H1 (cell line): ENCODE data around the gene FBP1. TPM values are rescaled to one million over a fixed set of nuclear protein-coding genes. Genes with fewer than 3 reads are reported as not detected.

Experiments
- CTCF ChIA-PET: fragments of 300-600 bp; sonication (Branson Sonifier 250); formaldehyde crosslinking; loops from one replicate; lab custom pipeline; 2021; ENCODE audit not compliant: partially characterized antibody; lab: Charles Lee
- POLR2A ChIA-PET: fragments of 300-600 bp; sonication (Branson Sonifier 250); formaldehyde crosslinking; loops from one replicate; lab custom pipeline; 2021; ENCODE audit warnings: inconsistent platforms; ENCODE audit not compliant: partially characterized antibody; lab: Charles Lee
- DNase-seq, 2 experiments: peaks; one replicate each; pipeline versions ENCODE4 v3.0.0 to v3.0.0-alpha.2; 2010 to 2022; ENCODE audit warnings: low spot score in 2 of 2, low read depth in 1 of 2, mixed read lengths in 1 of 2
- FAIRE-seq: peaks from 2 replicates; lab custom pipeline; 2011; peaks lifted over from hg19 to GRCh38; lab: Jason Lieb, UNC
- H2AFZ ChIP-seq: 2 replicates; pipeline ENCODE4 v1.8.1; 2012; ENCODE audit warnings: low read length, inconsistent platforms
- H2AK5ac ChIP-seq: 2 replicates; pipeline ENCODE4 v1.6.1; 2013; ENCODE audit warnings: low read depth, low read length
- H2BK120ac ChIP-seq: replicated peaks from 2 replicates; pipeline ENCODE3; 2013; ENCODE audit warnings: low read depth, low read length, inconsistent platforms
- H2BK12ac ChIP-seq: 2 replicates; pipeline ENCODE4 v1.6.1; 2013; ENCODE audit warnings: low read depth, low read length
- H2BK15ac ChIP-seq: 2 replicates; pipeline ENCODE4 v1.6.1; 2013; ENCODE audit warnings: low read length
- H2BK20ac ChIP-seq: 2 replicates; pipeline ENCODE4 v1.6.1; 2013; ENCODE audit warnings: low read length
- H2BK5ac ChIP-seq: 2 replicates; pipeline ENCODE4 v1.6.1; 2013; ENCODE audit warnings: low read depth, low read length
- H3K14ac ChIP-seq: 2 replicates; pipeline ENCODE4 v1.6.1; 2013; ENCODE audit warnings: inconsistent platforms; ENCODE audit not compliant: insufficient read length
- H3K18ac ChIP-seq: 2 replicates; pipeline ENCODE4 v1.6.1; 2013; ENCODE audit warnings: low read length; ENCODE audit errors: extremely low read depth
- H3K23ac ChIP-seq: 2 replicates; pipeline ENCODE4 v1.6.1; 2013; ENCODE audit warnings: inconsistent platforms; ENCODE audit not compliant: insufficient read length
- H3K23me2 ChIP-seq: 2 replicates; pipeline ENCODE4 v1.6.1; 2013; ENCODE audit warnings: low read depth, low read length
- H3K27ac ChIP-seq: 2 replicates; pipeline ENCODE4 v1.6.1; 2011; ENCODE audit warnings: low read depth, low read length, inconsistent platforms
- H3K27me3 ChIP-seq, 4 experiments: replicated peaks in 1 of 4; 1 replicate in 1 of 4; 2 replicates in 3 of 4; pipeline versions ENCODE4 v1.6.1 to v1.8.1; 2011 to 2013; ENCODE audit warnings: low read length in 3 of 4, mild to moderate bottlenecking in 3 of 4, inconsistent platforms in 2 of 4, mixed read lengths in 2 of 4, moderate library complexity in 1 of 4; ENCODE audit not compliant: control insufficient read depth in 3 of 4, insufficient read depth in 3 of 4; ENCODE audit errors: extremely low read depth in 1 of 4
- H3K36me3 ChIP-seq, 4 experiments: 2 replicates each; pipeline versions ENCODE4 v1.6.1 to v1.8.1; 2011 to 2013; ENCODE audit warnings: mild to moderate bottlenecking in 4 of 4, low read length in 3 of 4, moderate library complexity in 2 of 4, control low read depth in 1 of 4, inconsistent platforms in 1 of 4; ENCODE audit not compliant: insufficient read depth in 4 of 4, control insufficient read depth in 2 of 4
- H3K4ac ChIP-seq: replicated peaks from 2 replicates; pipeline ENCODE3; 2013; ENCODE audit warnings: low read length, low read depth, mixed read lengths, inconsistent platforms; ENCODE audit not compliant: insufficient read length
- H3K4me1 ChIP-seq, 4 experiments: replicated peaks in 1 of 4; 1 replicate in 1 of 4; 2 replicates in 3 of 4; pipeline versions ENCODE4 v1.6.1 to v1.8.1; 2011 to 2013; ENCODE audit warnings: low read length in 3 of 4, inconsistent platforms in 2 of 4, mixed read lengths in 1 of 4; ENCODE audit not compliant: insufficient read depth in 4 of 4, control insufficient read depth in 3 of 4
- H3K4me2 ChIP-seq, 2 experiments: 2 replicates each; pipeline versions ENCODE4 v1.6.1 to v1.8.1; 2011 to 2013; ENCODE audit warnings: low read depth in 2 of 2, low read length in 2 of 2, control low read depth in 1 of 2, inconsistent platforms in 1 of 2, mild to moderate bottlenecking in 1 of 2; ENCODE audit not compliant: insufficient read depth in 1 of 2
- H3K4me3 ChIP-seq, 4 experiments: fragments of 200-600, 300-600 bp in 1 of 4; sonication (generic), shearing (Covaris generic), sonication (Bioruptor Twin) in 1 of 4; 2 replicates each; pipeline versions ENCODE4 v1.5.1 to v1.8.1; 2011 to 2016; ENCODE audit warnings: low read length in 4 of 4, low read depth in 3 of 4, control low read depth in 2 of 4, inconsistent platforms in 2 of 4, mild to moderate bottlenecking in 2 of 4, mixed read lengths in 1 of 4, moderate library complexity in 1 of 4; ENCODE audit not compliant: insufficient read depth in 2 of 4; ENCODE audit errors: extremely low read depth in 1 of 4
- H3K56ac ChIP-seq: replicated peaks from 2 replicates; pipeline ENCODE3; 2013; ENCODE audit warnings: low read depth, mild to moderate bottlenecking, mixed read lengths, low read length, inconsistent platforms; ENCODE audit not compliant: insufficient read length
- H3K79me1 ChIP-seq: 2 replicates; pipeline ENCODE4 v1.6.1; 2013; ENCODE audit warnings: low read depth, low read length, control low read depth
- H3K79me2 ChIP-seq, 2 experiments: 2 replicates each; pipeline versions ENCODE4 v1.6.1 to v1.8.1; 2012 to 2013; ENCODE audit warnings: low read length in 2 of 2, mild to moderate bottlenecking in 2 of 2, inconsistent platforms in 1 of 2; ENCODE audit not compliant: insufficient read depth in 2 of 2, control insufficient read depth in 1 of 2
- H3K9ac ChIP-seq, 4 experiments: replicated peaks in 1 of 4; 1 replicate in 1 of 4; 2 replicates in 3 of 4; pipeline versions ENCODE4 v1.6.1 to v1.8.1; 2011 to 2013; ENCODE audit warnings: low read depth in 3 of 4, low read length in 3 of 4, control low read depth in 2 of 4, mild to moderate bottlenecking in 2 of 4, moderate library complexity in 2 of 4, inconsistent platforms in 1 of 4; ENCODE audit errors: extremely low read depth in 1 of 4
- H3K9me3 ChIP-seq, 2 experiments: 2 replicates each; pipeline versions ENCODE4 v1.6.1 to v1.8.1; 2012 to 2013; ENCODE audit warnings: mild to moderate bottlenecking in 2 of 2, moderate library complexity in 2 of 2, control low read depth in 1 of 2, inconsistent platforms in 1 of 2, low read depth in 1 of 2, low read length in 1 of 2, mixed read lengths in 1 of 2; ENCODE audit not compliant: insufficient read depth in 2 of 2
- H4K20me1 ChIP-seq, 2 experiments: replicated peaks in 1 of 2; 2 replicates each; pipeline versions ENCODE3 to v1.8.1; 2011 to 2013; ENCODE audit warnings: inconsistent platforms in 2 of 2, low read length in 2 of 2, mild to moderate bottlenecking in 1 of 2; ENCODE audit not compliant: insufficient read depth in 2 of 2, control insufficient read depth in 1 of 2
- H4K5ac ChIP-seq: 2 replicates; pipeline ENCODE4 v1.6.1; 2013; ENCODE audit warnings: low read length, low read depth, mixed read lengths, inconsistent platforms; ENCODE audit not compliant: insufficient read length
- H4K8ac ChIP-seq: 2 replicates; pipeline ENCODE4 v1.8.0; 2013; ENCODE audit warnings: mild to moderate bottlenecking, moderate library complexity, low read length, inconsistent platforms; ENCODE audit not compliant: insufficient read depth; ENCODE audit errors: extremely low read depth
- H4K91ac ChIP-seq: replicated peaks from 2 replicates; pipeline ENCODE3; 2013; ENCODE audit warnings: low read length, mixed read lengths, inconsistent platforms; ENCODE audit not compliant: insufficient read length
- CHD2 ChIP-seq: IDR thresholded peaks from 2 replicates; pipeline ENCODE4 v1.6.1; 2012; ENCODE audit warnings: low read length, improper control_type of control experiment
- CTBP2 ChIP-seq: IDR thresholded peaks from 2 replicates; pipeline ENCODE4 v1.7.0; 2011; ENCODE audit warnings: borderline replicate concordance, mild to moderate bottlenecking, moderate library complexity, mixed read lengths, low read length; ENCODE audit not compliant: insufficient read depth, insufficient read length
- EP300 ChIP-seq, 2 experiments: IDR thresholded peaks; 1 replicate in 1 of 2; 2 replicates in 1 of 2; pipeline ENCODE4 v1.6.1; 2011 to 2012; ENCODE audit warnings: low read depth in 2 of 2, low read length in 2 of 2, mild to moderate bottlenecking in 2 of 2, borderline replicate concordance in 1 of 2, inconsistent platforms in 1 of 2, moderate library complexity in 1 of 2
- FOSL1 ChIP-seq: IDR thresholded peaks from 2 replicates; pipeline ENCODE4 v1.6.1; 2011; ENCODE audit warnings: mild to moderate bottlenecking, low read depth, low read length, moderate library complexity; ENCODE audit not compliant: insufficient read depth
- KDM1A ChIP-seq: fragments of 200-600, 300-600 bp; sonication (generic); IDR thresholded peaks from 2 replicates; pipeline ENCODE4 v1.7.1; 2016; ENCODE audit warnings: mild to moderate bottlenecking, low read length, borderline replicate concordance
- PHF8 ChIP-seq: fragments of 200-600 bp; sonication (generic); conservative IDR thresholded peaks from 2 replicates; pipeline ENCODE4 v1.7.1; 2012; ENCODE audit warnings: low read depth, mild to moderate bottlenecking, inconsistent platforms, low read length, moderate library complexity
- POLR2A ChIP-seq, 2 experiments: IDR thresholded peaks; 1 replicate in 1 of 2; 2 replicates in 1 of 2; pipeline ENCODE4 v1.6.1; 2011; ENCODE audit warnings: low read depth in 2 of 2, low read length in 2 of 2, mild to moderate bottlenecking in 2 of 2; ENCODE audit errors: control extremely low read depth in 1 of 2
- SIN3A ChIP-seq, 2 experiments: IDR thresholded peaks in 1 of 2; conservative IDR thresholded peaks in 1 of 2; 2 replicates each; pipeline ENCODE4 v1.6.1; 2011 to 2012; ENCODE audit warnings: low read length in 2 of 2, improper control_type of control experiment in 1 of 2, low read depth in 1 of 2, mild to moderate bottlenecking in 1 of 2
- SIX5 ChIP-seq: IDR thresholded peaks from 2 replicates; pipeline ENCODE4 v1.6.1; 2011; ENCODE audit warnings: mild to moderate bottlenecking, low read depth, low read length
- TAF7 ChIP-seq: optimal IDR thresholded peaks from 2 replicates; pipeline ENCODE3; 2011; ENCODE audit warnings: low read depth, mild to moderate bottlenecking, inconsistent platforms, low read length, moderate library complexity, borderline replicate concordance
- TBP ChIP-seq: IDR thresholded peaks from 2 replicates; pipeline ENCODE4 v1.6.1; 2011; ENCODE audit warnings: low read depth, low read length, improper control_type of control experiment
- YY1 ChIP-seq: IDR thresholded peaks from 2 replicates; pipeline ENCODE4 v1.6.1; 2011; ENCODE audit warnings: low read depth, mild to moderate bottlenecking, low read length
- WGBS, 2 experiments: shearing (Covaris generic) in 1 of 2; methylation state at CpG; one replicate each; pipeline versions ENCODE4 v1.1.6 to v1.1.7; 2013 to 2015; ENCODE audit warnings: low lambda C conversion rate in 2 of 2, mixed read lengths in 2 of 2, inconsistent platforms in 1 of 2, low coverage in 1 of 2, missing lambda C conversion rate in 1 of 2; ENCODE audit not compliant: insufficient replicate concordance in 2 of 2, insufficient coverage in 1 of 2, insufficient read length in 1 of 2; ENCODE audit errors: extremely low coverage in 1 of 2, missing lambda C conversion rate in 1 of 2; 5-methylcytosine and 5-hydroxymethylcytosine counted together
- polyA plus RNA-seq, 7 experiments: library from polyadenylated mRNA; depleted of rRNA in 3 of 7; stranded (reverse) in 5 of 7; unstranded in 2 of 7; fragments of >200 nt in 5 of 7; fragments of 200-250 nt in 2 of 7; gene quantifications; 1 replicate in 5 of 7; 2 replicates in 1 of 7; 4 replicates in 1 of 7; pipeline versions ENCODE4 v1.2.1 to v1.2.3, GENCODE V29; 2011 to 2013; ENCODE audit warnings: missing spikeins in 2 of 7, mixed read lengths in 2 of 7
- total RNA-seq: library from RNA; stranded (reverse); fragmentation: NEBNext Ultra II Directional; extraction: Animal tissue kit (Norgen Biotek cat#: 25700); gene quantifications from 2 replicates; pipeline ENCODE4 v1.2.1, GENCODE V29; 2021

The FBP1 gene
- total and polyA plus RNA-seq, 2 of the 8 experiments (the other 6 are each of a cell fraction or from before 2014, with no cell fraction given), result 1.0 to 4.1 TPM

DNA sequence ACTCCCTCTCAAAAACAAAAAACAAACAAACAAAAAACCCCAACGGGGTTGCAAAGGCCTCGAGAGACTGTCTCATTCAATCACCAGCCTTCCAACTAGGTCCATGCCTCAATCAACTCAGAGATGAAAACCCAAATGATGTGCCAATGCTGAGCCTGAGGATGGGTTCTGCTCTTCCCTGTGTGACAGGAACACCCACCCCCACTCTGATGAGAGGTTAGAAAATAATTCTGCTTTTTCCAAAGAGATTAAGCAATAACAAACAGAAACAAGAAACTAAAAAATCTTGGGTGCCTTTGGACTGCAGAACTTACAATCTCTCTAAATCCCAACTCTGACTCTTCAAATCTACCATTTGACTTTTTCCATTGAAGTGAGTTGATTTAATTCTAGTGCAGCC is 25.5 kb upstream of the FBP1 start:
- FAIRE-seq (no peak), DNase-seq (no peak)
- Histone ChIP-seq H3K9me3 (no peaks in the 10 kb centered on the region; a peak in 1 of 4 replicates), H4K8ac (no peak overlapping the region), H3K9ac (no peak overlapping the region), H3K56ac (no peak overlapping the region), H3K4me3 (no peak overlapping the region), H3K79me1 (no peaks in the 10 kb centered on the region), H2AFZ (no peak overlapping the region), H4K5ac (no peak overlapping the region), H3K27me3 (no peaks in the 10 kb centered on the region), H2BK5ac (no peak overlapping the region), H3K23me2 (no peaks in the 10 kb centered on the region), H2BK120ac (no peak overlapping the region), H3K4me1 (0 out of 7 replicates have a peak, but pooled peaks cover 0 to 2% (median 0%) of the 10 kb centered on the region in 4 experiments), H3K14ac (no peak overlapping the region), H3K36me3 (no peaks in the 10 kb centered on the region), H2BK20ac (no peak overlapping the region), H2AK5ac (no peak overlapping the region), H3K4me2 (no peak overlapping the region), H3K23ac (no peak overlapping the region), H3K79me2 (no peaks in the 10 kb centered on the region), H4K91ac (no peak overlapping the region), H3K27ac (no peak overlapping the region), H2BK12ac (no peak overlapping the region), H3K4ac (no peak overlapping the region), H2BK15ac (no peak overlapping the region), H4K20me1 (no peaks in the 10 kb centered on the region), H3K18ac (no peak overlapping the region)
- ChIA-PET POLR2A (no interaction called here), CTCF (no interaction called here)
- 87% methylated on average over 2 of the region's 2 CpGs; no CpG with 5 or more reads in 1 of the 2 experiments for WGBS, 2 experiments
- TF ChIP-seq KDM1A (no peak), FOSL1 (no peak), CTBP2 (no peak), EP300 (IDR thresholded peaks at IDR 0.05; ENCODE audit: borderline replicate concordance in 1 of 2, low read depth in 2 of 2, low read length in 2 of 2) (no peak), PHF8 (no peak), CHD2 (no peak), SIX5 (no peak), POLR2A (IDR thresholded peaks at IDR 0.05; ENCODE audit: control extremely low read depth in 1 of 2, low read depth in 2 of 2, low read length in 2 of 2) (no peak), TBP (no peak), SIN3A (conservative IDR thresholded peaks at IDR 0.05 in 1 of 2, IDR thresholded peaks at IDR 0.05 in 1 of 2; ENCODE audit: low read depth in 1 of 2, low read length in 2 of 2) (no peak), TAF7 (no peak), YY1 (no peak)
